ENCODE measurements around the gene TMEM233.

Gene TMEM233

GRCh38 chr12:119678459-119678858 lies 84.9 kb downstream of the TMEM233 start:
- no peak for FAIRE-seq
- no peak for DNase-seq (ENCODE audit: insufficient read length, low spot score)

GRCh38 chr12:119679081-119679480 lies 85.5 kb downstream of the TMEM233 start:
- DNase-seq (ENCODE audit: insufficient read length, low spot score) (no peak), FAIRE-seq (no peak)

GRCh38 chr12:119679490-119679889 lies 85.9 kb downstream of the TMEM233 start:
- DNase-seq (ENCODE audit: insufficient read length, low spot score) = no peak
- no peak for FAIRE-seq

DNA sequence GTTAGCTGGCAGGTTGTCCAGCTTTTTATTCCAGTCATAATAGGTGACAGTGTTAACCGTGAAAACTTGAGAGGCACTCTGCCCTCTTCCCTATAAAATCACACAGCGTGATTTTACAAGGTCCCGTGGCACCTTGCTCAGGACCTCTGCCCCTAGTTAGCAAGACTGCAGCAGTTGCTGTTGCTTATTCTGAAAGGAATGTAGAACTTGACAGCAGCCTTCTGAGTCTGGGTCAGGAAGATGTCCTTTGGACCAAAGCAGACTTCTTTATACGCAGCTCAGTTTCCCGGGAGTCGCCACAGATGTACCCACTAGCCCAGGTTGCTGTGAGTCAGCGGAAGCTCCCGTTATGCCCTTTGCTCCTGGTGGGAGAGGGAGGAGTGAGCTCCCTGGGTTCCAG lies 87.5 kb downstream of the TMEM233 start:
- DNase-seq (ENCODE audit: insufficient read length, low spot score) (no peak), FAIRE-seq (no peak)

- DNase-seq (ENCODE audit: insufficient read length, low spot score) (no peak), FAIRE-seq (no peak)
Measured at GRCh38 chr12:119681728-119682638, 88.4 kb downstream of the TMEM233 start.

GRCh38 chr12:119682639-119683252 lies 89.2 kb downstream of the TMEM233 start:
- FAIRE-seq (no peak), DNase-seq (ENCODE audit: insufficient read length, low spot score) (no peak)

- no peak for DNase-seq (ENCODE audit: insufficient read length, low spot score)
- FAIRE-seq = no peak
Measured at GRCh38 chr12:119683413-119683812, 89.8 kb downstream of the TMEM233 start.

- FAIRE-seq (no peak), DNase-seq (ENCODE audit: insufficient read length, low spot score) (no peak)
Measured at GRCh38 chr12:119683816-119684215, 90.2 kb downstream of the TMEM233 start.

GRCh38 chr12:119684711-119685369 lies 91.3 kb downstream of the TMEM233 start:
- no peak for FAIRE-seq
- DNase-seq (ENCODE audit: insufficient read length, low spot score) = no peak

DNA sequence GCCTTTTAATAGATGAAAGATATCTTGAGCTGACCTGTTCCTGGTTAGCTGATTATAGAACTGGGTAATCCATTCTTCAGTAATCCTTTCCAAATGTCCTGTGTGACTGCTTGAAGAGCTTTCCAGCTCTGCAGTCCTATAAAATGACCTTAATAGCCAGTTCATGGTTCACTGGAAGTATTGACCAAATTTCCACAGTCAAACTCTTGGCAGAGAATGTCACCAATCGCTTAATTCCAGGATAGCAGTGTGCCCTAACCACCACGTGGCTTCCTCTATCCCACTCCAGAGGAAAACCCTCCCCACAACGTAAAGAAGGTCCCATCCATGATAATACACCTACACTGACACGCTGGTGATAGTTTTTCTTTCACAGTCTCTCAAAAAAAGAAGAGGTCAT lies 91.8 kb downstream of the TMEM233 start:
- FAIRE-seq (no peak), DNase-seq (ENCODE audit: insufficient read length, low spot score) (no peak)

- FAIRE-seq (no peak), DNase-seq (ENCODE audit: insufficient read length, low spot score) (no peak)
Measured at GRCh38 chr12:119686355-119686754, 92.8 kb downstream of the TMEM233 start.

DNA sequence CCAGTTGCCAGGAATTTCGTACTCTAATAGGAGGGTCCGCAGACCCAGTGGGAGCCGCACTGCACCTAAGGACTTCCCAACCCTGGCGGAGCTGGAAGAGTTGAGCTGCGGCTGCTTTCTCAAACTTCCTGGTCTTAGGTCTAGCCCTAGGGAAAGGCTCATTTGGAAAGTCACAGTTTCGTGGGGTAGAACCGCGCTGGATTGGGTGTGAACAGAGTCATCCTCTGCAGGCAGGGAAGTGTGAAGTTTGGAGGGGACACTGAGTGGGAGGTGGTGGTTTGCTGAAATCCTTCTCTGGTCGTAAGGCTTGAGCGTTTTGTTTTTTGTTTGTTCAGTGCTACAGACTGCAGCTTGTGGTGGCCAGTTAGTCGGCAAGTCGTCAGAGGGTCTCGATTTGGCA lies 93.2 kb downstream of the TMEM233 start:
- no peak for FAIRE-seq
- no peak for DNase-seq (ENCODE audit: insufficient read length, low spot score)

DNA sequence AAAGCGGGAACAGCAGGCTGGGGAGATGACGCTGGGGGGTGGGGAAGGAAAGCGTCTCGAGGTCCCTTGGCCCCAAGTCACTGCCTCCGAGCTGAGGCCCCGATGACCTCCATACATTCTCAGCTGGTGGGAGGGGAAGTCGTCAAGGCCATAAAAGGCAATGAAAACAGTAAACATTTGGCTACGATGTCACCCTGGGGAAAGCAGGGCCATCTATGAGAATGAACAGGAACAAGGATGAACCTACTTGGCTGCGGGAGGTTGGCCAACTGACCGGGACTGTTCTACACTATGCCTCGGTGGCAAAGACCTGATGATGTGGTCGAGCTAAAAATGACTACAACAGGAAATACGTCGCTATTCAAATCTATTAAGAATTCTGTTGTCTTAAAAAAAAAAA lies 93.8 kb downstream of the TMEM233 start:
- FAIRE-seq (no peak), DNase-seq (ENCODE audit: insufficient read length, low spot score) (no peak)

DNA sequence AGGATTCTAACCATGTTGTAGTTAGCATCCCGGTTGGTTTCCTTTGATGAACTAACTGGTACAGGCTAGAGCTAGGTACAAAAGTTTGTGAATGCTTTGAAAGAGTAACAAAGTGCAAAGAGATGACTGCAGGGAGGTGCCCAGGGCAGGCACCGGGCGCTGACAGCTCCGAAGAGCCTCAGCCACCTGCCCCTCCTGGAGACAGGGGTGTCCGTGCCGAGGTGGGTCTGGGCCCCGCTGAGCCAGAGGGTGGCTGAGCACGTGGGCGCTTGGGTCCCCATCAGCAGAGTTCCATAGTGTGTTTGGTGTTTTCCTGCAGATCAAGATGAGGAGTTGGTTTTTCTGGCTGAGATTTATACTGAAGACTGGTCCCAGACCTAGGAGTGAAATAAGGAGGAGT lies 94.3 kb downstream of the TMEM233 start:
- DNase-seq (ENCODE audit: insufficient read length, low spot score) (no peak), FAIRE-seq (no peak)

- DNase-seq (ENCODE audit: insufficient read length, low spot score) (no peak), FAIRE-seq (no peak)
Measured at GRCh38 chr12:119689935-119690500, 96.4 kb downstream of the TMEM233 start.

- no peak for DNase-seq (ENCODE audit: insufficient read length, low spot score)
- no peak for FAIRE-seq
Measured at GRCh38 chr12:119691202-119691810, 97.7 kb downstream of the TMEM233 start.

DNA sequence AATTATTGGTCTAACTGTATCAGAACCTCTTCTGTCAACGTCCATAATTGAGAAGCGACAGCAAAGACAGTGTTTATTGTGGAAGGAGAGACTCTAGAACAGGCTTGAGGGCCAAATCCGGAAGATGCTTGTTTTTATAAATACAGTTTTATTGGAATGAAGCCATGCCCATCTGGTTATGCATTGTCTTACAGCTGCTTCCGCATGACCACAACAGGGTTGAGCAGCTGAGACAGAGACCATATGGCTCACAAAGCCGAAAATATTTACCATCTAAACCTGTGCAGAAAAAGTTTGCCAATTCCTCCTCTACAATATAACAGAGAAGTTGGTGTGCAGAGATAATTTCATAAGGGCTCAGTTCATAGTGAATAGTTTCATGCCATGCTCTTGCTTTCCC lies 98.8 kb downstream of the TMEM233 start:
- FAIRE-seq (no peak), DNase-seq (ENCODE audit: insufficient read length, low spot score) (no peak)
